SK-N-SH (cell line): Measurements from ENCODE around the gene TUBGCP6. TPM values are rescaled to one million over a fixed set of nuclear protein-coding genes. Genes with fewer than 3 reads are reported as not detected.

Source experiments
- CTCF ChIA-PET: fragments of 300-600, 350-600 bp; formaldehyde crosslinking; extraction: SDS; loops from one replicate; lab custom pipeline; 2021; lab: Yijun Ruan, JAX
- POLR2A ChIA-PET: fragments of 350-600 bp; sonication (Branson Sonifier 250); formaldehyde crosslinking; extraction: SDS; loops from one replicate; lab custom pipeline; 2020; ENCODE audit warnings: antibody characterized with exemption, inconsistent platforms; lab: Yijun Ruan, JAX
- DNase-seq: peaks from one replicate; pipeline ENCODE4 v3.0.0; 2012
- H2AFZ ChIP-seq: fragments of 200-600 bp; sonication (generic); 2 replicates; pipeline ENCODE4 v1.8.1; 2016; ENCODE audit warnings: antibody characterized with exemption, mild to moderate bottlenecking, low read depth
- H3F3A ChIP-seq: fragments of 200-600 bp; sonication (generic); replicated peaks from 2 replicates; pipeline ENCODE3; 2016; ENCODE audit warnings: antibody characterized with exemption, mild to moderate bottlenecking; ENCODE audit not compliant: insufficient read depth
- H3K27ac ChIP-seq, 2 experiments: fragments of 200-500 bp in 1 of 2; fragments of 200-600 bp in 1 of 2; sonication (Bioruptor generic) in 1 of 2; sonication (generic), shearing (Covaris generic) in 1 of 2; 2 replicates each; pipeline versions ENCODE4 v1.5.1 to v1.6.1; 2014 to 2016; ENCODE audit warnings: low read depth in 2 of 2, inconsistent platforms in 1 of 2, low read length in 1 of 2, mild to moderate bottlenecking in 1 of 2, mixed read lengths in 1 of 2
- H3K27me3 ChIP-seq: fragments of 200-600 bp; sonication (generic), shearing (Covaris generic); 2 replicates; pipeline ENCODE4 v1.6.1; 2016; ENCODE audit warnings: mixed run types; ENCODE audit not compliant: insufficient read depth
- H3K36me3 ChIP-seq, 2 experiments: fragments of 200-500 bp in 1 of 2; fragments of 200-600 bp in 1 of 2; sonication (Bioruptor generic) in 1 of 2; sonication (generic) in 1 of 2; replicated peaks in 1 of 2; 2 replicates each; pipeline versions ENCODE3 to v1.5.1; 2014 to 2016; ENCODE audit warnings: low read length in 1 of 2, mild to moderate bottlenecking in 1 of 2; ENCODE audit not compliant: insufficient read depth in 2 of 2, control insufficient read depth in 1 of 2
- H3K4me1 ChIP-seq, 2 experiments: fragments of 200-500 bp in 1 of 2; fragments of 200-600 bp in 1 of 2; sonication (Bioruptor generic) in 1 of 2; sonication (generic), shearing (Covaris generic) in 1 of 2; 2 replicates each; pipeline versions ENCODE4 v1.5.1 to v1.6.1; 2014 to 2016; ENCODE audit warnings: low read depth in 1 of 2, low read length in 1 of 2, mixed run types in 1 of 2; ENCODE audit not compliant: insufficient read depth in 2 of 2, control insufficient read depth in 1 of 2
- H3K4me2 ChIP-seq: fragments of 200-600 bp; sonication (generic), shearing (Covaris generic); 2 replicates; pipeline ENCODE4 v1.6.1; 2017; ENCODE audit warnings: mixed run types
- H3K4me3 ChIP-seq, 2 experiments: fragments of 200-500 bp in 1 of 2; fragments of 200-600 bp in 1 of 2; sonication (Bioruptor generic) in 1 of 2; sonication (generic), shearing (Covaris generic) in 1 of 2; 2 replicates each; pipeline versions ENCODE4 v1.5.1 to v1.8.1; 2014 to 2016; ENCODE audit warnings: low read depth in 2 of 2, inconsistent platforms in 1 of 2, low read length in 1 of 2, mild to moderate bottlenecking in 1 of 2, mixed read lengths in 1 of 2, moderate library complexity in 1 of 2
- H3K79me2 ChIP-seq: fragments of 200-600 bp; sonication (generic); 2 replicates; pipeline ENCODE4 v1.8.1; 2017; ENCODE audit warnings: mild to moderate bottlenecking; ENCODE audit not compliant: insufficient read depth
- H3K9ac ChIP-seq: fragments of 200-600 bp; sonication (generic); 2 replicates; pipeline ENCODE4 v1.6.1; 2017; ENCODE audit warnings: mixed run types
- H3K9me2 ChIP-seq: fragments of 200-600 bp; sonication (generic); 2 replicates; pipeline ENCODE4 v1.6.1; 2017; ENCODE audit warnings: mixed run types
- H3K9me3 ChIP-seq: fragments of 200-600 bp; sonication (generic); 2 replicates; pipeline ENCODE4 v1.6.1; 2017; ENCODE audit warnings: mixed run types, mild to moderate bottlenecking, moderate library complexity
- H4K20me1 ChIP-seq: fragments of 200-600 bp; sonication (generic); 2 replicates; pipeline ENCODE4 v1.6.1; 2017; ENCODE audit warnings: mild to moderate bottlenecking, mixed run types; ENCODE audit not compliant: insufficient read depth
- EP300 ChIP-seq, 2 experiments: IDR thresholded peaks; 2 replicates each; pipeline versions ENCODE4 v1.4.0 to v1.6.1; 2012; ENCODE audit warnings: borderline replicate concordance in 1 of 2, low read depth in 1 of 2, low read length in 1 of 2
- EZH2phosphoT487 ChIP-seq: fragments of 200-600 bp; sonication (generic); IDR thresholded peaks from 2 replicates; pipeline ENCODE4 v1.6.1; 2017; ENCODE audit warnings: low read depth, mixed run types, mild to moderate bottlenecking, antibody characterized with exemption, moderate library complexity, borderline replicate concordance
- FOXM1 ChIP-seq: IDR thresholded peaks from 2 replicates; pipeline ENCODE4 v1.4.0; 2012; ENCODE audit warnings: low read depth, mild to moderate bottlenecking
- GATA2 ChIP-seq: sonication (generic); formaldehyde crosslinking; IDR thresholded peaks from 2 replicates; pipeline ENCODE4 v1.5.0; 2020; ENCODE audit warnings: mild to moderate bottlenecking, missing genetic modification reagents
- MEF2A ChIP-seq: IDR thresholded peaks from 2 replicates; pipeline ENCODE4 v1.4.0; 2012; ENCODE audit warnings: low read depth, borderline replicate concordance
- NFIC ChIP-seq: IDR thresholded peaks from 2 replicates; pipeline ENCODE4 v1.4.0; 2012; ENCODE audit warnings: borderline replicate concordance
- POLR2AphosphoS5 ChIP-seq: IDR thresholded peaks from 2 replicates; pipeline ENCODE4 v1.6.1; 2012; ENCODE audit warnings: low read depth, low read length
- RAD21 ChIP-seq: IDR thresholded peaks from 2 replicates; pipeline ENCODE4 v1.6.1; 2012; ENCODE audit warnings: mild to moderate bottlenecking, low read length
- RFX5 ChIP-seq: IDR thresholded peaks from 2 replicates; pipeline ENCODE4 v1.6.1; 2012; ENCODE audit warnings: mild to moderate bottlenecking, improper control_type of control experiment, low read length
- SMC3 ChIP-seq: IDR thresholded peaks from 2 replicates; pipeline ENCODE4 v1.6.1; 2012; ENCODE audit warnings: low read depth, low read length, improper control_type of control experiment
- TCF12 ChIP-seq: IDR thresholded peaks from 2 replicates; pipeline ENCODE4 v1.4.0; 2012
- TEAD4 ChIP-seq: IDR thresholded peaks from 2 replicates; pipeline ENCODE4 v1.4.0; 2012; ENCODE audit warnings: mild to moderate bottlenecking, borderline replicate concordance; ENCODE audit not compliant: insufficient read depth
- YY1 ChIP-seq: IDR thresholded peaks from 2 replicates; pipeline ENCODE4 v1.4.0; 2012; ENCODE audit warnings: low read depth, mild to moderate bottlenecking
- WGBS: methylation state at CpG from one replicate; pipeline ENCODE4 v1.1.6; 2017; ENCODE audit warnings: low lambda C conversion rate; 5-methylcytosine and 5-hydroxymethylcytosine counted together
- polyA plus RNA-seq, 3 experiments: library from polyadenylated mRNA; depleted of rRNA; stranded (reverse); fragments of >200 nt; gene quantifications; 2 replicates each; pipeline ENCODE4 v1.2.3, GENCODE V29; 2012
- TF ChIP-seq, protein P1 (sequence below): fragments of 150-350 bp; IDR thresholded peaks from 2 replicates; pipeline ENCODE4 v1.6.1; 2017; ENCODE audit warnings: antibody characterized with exemption, low read length, low read depth, borderline replicate concordance
- TF ChIP-seq, protein P2 (sequence below): fragments of 200-600 bp; sonication (generic); IDR thresholded peaks from 2 replicates; pipeline ENCODE4 v1.6.1; 2017; ENCODE audit warnings: antibody characterized with exemption, mild to moderate bottlenecking, moderate library complexity
- TF ChIP-seq, protein P3 (sequence below): IDR thresholded peaks from 2 replicates; pipeline ENCODE4 v1.4.0; 2012; ENCODE audit warnings: low read depth
- TF ChIP-seq, protein P4 (sequence below): IDR thresholded peaks from 2 replicates; pipeline ENCODE4 v1.4.0; 2012; ENCODE audit warnings: low read depth, borderline replicate concordance

TUBGCP6 gene
- polyA plus RNA-seq, 1 of the 3 experiments (the other 2 are of a cell fraction) = 40.4 TPM

DNA sequence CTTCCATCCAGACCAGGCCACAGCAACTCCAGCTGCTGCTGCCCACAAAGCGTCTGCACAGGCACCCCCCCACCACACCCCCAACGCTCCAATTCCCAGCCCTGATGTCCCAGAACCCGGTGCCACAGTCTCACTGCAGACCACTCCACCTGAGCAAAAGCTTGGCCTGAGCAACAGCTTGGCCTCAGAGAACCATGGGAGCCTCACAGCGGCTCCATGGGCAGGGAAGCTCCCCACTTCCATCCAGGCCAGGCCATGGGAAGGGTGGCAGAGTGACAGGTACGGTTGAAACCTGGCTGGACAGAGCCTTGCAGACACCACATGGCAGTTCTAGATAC lies 49.5 kb upstream of the TUBGCP6 start (continued):
- TF ChIP-seq, protein P1, sequence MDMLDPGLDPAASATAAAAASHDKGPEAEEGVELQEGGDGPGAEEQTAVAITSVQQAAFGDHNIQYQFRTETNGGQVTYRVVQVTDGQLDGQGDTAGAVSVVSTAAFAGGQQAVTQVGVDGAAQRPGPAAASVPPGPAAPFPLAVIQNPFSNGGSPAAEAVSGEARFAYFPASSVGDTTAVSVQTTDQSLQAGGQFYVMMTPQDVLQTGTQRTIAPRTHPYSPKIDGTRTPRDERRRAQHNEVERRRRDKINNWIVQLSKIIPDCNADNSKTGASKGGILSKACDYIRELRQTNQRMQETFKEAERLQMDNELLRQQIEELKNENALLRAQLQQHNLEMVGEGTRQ = no peak
- TF ChIP-seq, protein P2, sequence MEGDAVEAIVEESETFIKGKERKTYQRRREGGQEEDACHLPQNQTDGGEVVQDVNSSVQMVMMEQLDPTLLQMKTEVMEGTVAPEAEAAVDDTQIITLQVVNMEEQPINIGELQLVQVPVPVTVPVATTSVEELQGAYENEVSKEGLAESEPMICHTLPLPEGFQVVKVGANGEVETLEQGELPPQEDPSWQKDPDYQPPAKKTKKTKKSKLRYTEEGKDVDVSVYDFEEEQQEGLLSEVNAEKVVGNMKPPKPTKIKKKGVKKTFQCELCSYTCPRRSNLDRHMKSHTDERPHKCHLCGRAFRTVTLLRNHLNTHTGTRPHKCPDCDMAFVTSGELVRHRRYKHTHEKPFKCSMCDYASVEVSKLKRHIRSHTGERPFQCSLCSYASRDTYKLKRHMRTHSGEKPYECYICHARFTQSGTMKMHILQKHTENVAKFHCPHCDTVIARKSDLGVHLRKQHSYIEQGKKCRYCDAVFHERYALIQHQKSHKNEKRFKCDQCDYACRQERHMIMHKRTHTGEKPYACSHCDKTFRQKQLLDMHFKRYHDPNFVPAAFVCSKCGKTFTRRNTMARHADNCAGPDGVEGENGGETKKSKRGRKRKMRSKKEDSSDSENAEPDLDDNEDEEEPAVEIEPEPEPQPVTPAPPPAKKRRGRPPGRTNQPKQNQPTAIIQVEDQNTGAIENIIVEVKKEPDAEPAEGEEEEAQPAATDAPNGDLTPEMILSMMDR = no peak
- TF ChIP-seq EZH2phosphoT487 (no peak), TEAD4 (no peak), MEF2A (no peak)
- TF ChIP-seq, protein P3, sequence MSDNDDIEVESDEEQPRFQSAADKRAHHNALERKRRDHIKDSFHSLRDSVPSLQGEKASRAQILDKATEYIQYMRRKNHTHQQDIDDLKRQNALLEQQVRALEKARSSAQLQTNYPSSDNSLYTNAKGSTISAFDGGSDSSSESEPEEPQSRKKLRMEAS = no peak
- TF ChIP-seq, all 33 proteins: peak for 0

DNA sequence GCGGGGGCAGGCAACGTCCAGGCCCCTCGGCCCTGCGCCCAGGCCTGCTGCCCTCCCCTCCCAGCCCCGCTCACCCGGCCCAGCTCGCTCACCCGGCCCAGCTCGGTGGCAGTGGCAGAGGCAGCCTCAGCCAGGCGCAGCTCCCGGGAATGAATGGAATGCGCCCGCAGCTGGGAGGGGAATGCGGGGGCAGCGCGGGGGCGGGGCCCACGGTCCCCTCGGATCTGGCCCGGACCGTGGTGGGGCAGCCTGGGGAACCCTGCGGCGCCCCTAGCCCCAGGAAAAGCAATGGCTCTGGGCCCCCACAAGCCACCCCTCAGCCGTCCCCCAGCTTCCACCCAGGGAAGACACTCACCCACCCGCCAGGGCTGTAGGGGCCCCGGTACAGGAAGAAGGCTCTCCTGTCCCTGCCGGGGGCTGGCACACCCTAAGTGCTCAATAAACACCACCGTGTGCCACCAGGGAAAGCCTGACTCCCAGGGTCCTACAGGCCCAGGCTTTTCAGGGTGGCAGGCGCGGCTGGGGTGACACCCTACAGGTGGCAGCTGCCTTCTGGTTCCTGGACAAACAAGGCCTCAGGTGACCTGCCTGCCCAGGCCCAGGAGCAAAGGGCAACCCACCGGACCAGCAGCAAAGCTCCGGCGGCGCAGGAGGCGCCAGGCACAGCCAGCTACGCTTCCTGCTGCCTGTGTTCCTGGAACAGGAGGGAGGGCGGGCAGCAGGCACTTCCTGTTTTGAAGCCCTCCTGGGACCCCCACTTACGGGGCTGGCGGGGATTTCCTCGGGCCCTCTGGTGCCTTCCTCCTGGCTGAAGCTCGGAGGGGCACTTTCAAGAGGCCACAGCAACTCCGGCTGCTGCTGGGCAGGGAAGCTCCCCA lies 48.9 kb upstream of the TUBGCP6 start:
- H3K9me3 ChIP-seq = no peaks in the 10 kb centered on the region
- peak overlapping the region; percentile 84 for H3K4me2 ChIP-seq
- H3K79me2 ChIP-seq = peaks cover 100% of the 10 kb centered on the region
- H4K20me1 ChIP-seq = peaks cover 98% of the 10 kb centered on the region
- H3F3A ChIP-seq = peaks cover 13% of the 10 kb centered on the region
- no peaks in the 10 kb centered on the region for H3K9me2 ChIP-seq
- H2AFZ ChIP-seq = no peak overlapping the region
- POLR2A ChIA-PET = no interaction called here
- 62% methylated on average over 6 of the region's 42 CpGs for WGBS
- peak; percentile 60 for DNase-seq
- H3K9ac ChIP-seq = peak overlapping the region; percentile 68; the same call in 1 of the 2 replicates
- peak overlapping the region; percentile 63 to 80 for H3K27ac ChIP-seq
- H3K4me3 ChIP-seq = peak overlapping the region; percentile 17 to 49; a peak in 2 of 4 replicates
- peaks cover 10 to 23% of the 10 kb centered on the region in 2 experiments for H3K36me3 ChIP-seq
- H3K27me3 ChIP-seq = no peaks in the 10 kb centered on the region
- TF ChIP-seq TCF12 (peak; percentile 72), GATA2 (CRISPR knock-in tag) (no peak), RFX5 (no peak), TEAD4 (peak; percentile 99), RAD21 (no peak), YY1 (no peak), POLR2AphosphoS5 (0 out of 2 replicates have a peak, but pooled peaks have one; percentile 15), SMC3 (no peak), NFIC (peak; percentile 40; the same call in 1 of the 2 replicates), EP300 (IDR thresholded peaks at IDR 0.05; ENCODE audit: borderline replicate concordance in 1 of 2, low read depth in 1 of 2, low read length in 1 of 2) (peak in 1 of 2 experiments; percentile 57; a peak in 1 of 4 replicates), FOXM1 (no peak)
- TF ChIP-seq, protein P1 = no peak
- TF ChIP-seq, protein P4, sequence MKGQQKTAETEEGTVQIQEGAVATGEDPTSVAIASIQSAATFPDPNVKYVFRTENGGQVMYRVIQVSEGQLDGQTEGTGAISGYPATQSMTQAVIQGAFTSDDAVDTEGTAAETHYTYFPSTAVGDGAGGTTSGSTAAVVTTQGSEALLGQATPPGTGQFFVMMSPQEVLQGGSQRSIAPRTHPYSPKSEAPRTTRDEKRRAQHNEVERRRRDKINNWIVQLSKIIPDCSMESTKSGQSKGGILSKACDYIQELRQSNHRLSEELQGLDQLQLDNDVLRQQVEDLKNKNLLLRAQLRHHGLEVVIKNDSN = no peak
- TF ChIP-seq, all 33 proteins: peak for 5
- peaks cover 6 to 22% of the 10 kb centered on the region in 2 experiments; a peak in 3 of 4 replicates for H3K4me1 ChIP-seq
- CTCF ChIA-PET = interaction anchor here (0.7 to 2.6 kb wide), 7 partner anchors 9 to 53 kb away, joined by 3 to 12 read pairs (median 3); no protein-coding TSS in a partner anchor
